NCI-H146 treated with DMSO at 0.1 percent for 48 hours (cell line): ENCODE measurements around the gene APOA4.

Source experiments
- DNase-seq: peaks from one replicate; lab custom pipeline; 2025; ENCODE audit not compliant: unreplicated experiment; lab: John Stamatoyannopoulos, UW

Gene APOA4

GRCh38 chr11:116823031-116823843 lies at the start of gene APOA4:
Gene APOA4, minus strand, starts transcription at chr11:116823304. Its CDS starts 113 bp downstream, at chr11:116823191.
- no peak for DNase-seq

- DNase-seq: no peak
These were observed 48.1 kb upstream of the APOA4 start for GRCh38 chr11:116871248-116871647.

GRCh38 chr11:116870054-116870453 lies 47.0 kb upstream of the APOA4 start:
- no peak for DNase-seq

- DNase-seq: no peak
These were observed 46.5 kb upstream of the APOA4 start for GRCh38 chr11:116869610-116870009.

GRCh38 chr11:116868066-116868465 lies 45.0 kb upstream of the APOA4 start:
- DNase-seq: no peak

DNA sequence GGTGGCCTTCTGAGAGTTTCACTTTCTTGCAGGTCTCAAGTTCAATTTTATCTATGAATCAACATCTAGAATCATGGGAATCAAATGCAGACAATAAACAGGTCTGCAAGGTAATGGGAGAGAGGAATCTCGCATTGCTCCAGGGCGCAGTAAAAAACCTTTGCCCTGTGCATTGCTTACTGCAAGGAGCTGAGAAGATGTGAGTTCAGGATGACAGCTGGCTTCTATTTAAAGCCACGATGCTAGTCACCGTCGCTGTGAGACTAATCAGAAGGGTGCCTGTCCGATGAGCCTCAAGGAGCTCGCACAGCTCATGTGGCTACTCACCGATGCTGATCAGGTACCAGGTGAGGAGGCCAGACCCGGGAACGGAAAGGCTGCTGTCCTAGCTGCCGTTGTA lies 44.5 kb upstream of the APOA4 start:
- no peak for DNase-seq

DNA sequence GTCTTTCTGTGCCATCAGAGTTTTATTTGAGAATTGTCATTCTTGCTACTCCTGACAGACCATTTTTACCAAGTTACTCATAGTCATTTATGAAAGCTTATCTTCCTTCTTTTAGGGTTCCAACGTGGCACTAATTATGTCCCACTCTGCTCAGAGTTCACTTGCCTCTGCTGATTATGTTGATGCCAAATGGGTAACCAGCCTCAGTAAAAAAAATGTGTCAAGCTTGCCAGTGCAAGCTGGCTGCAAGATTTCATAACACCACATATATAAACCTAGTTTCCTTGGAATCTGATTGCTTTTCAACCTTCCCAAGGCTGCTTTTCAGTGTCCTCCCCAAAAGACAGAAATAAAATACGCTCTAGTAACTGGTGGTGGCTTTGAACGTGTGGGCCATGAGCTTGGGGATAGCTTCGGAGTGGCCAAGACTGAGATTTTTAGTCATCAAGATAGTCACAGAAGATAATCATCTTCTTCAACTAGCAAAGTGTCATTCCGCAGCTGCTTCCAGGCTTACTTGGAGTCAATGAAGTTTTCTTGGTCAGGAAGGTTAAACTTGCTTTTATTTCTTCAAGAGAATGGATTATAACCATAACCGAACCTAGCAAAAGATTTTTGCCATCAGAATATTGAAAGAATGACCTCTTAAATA lies 43.8 kb upstream of the APOA4 start:
- DNase-seq: no peak

- DNase-seq: no peak
These were observed 42.6 kb upstream of the APOA4 start for GRCh38 chr11:116865696-116866095.

- no peak for DNase-seq
These were observed 41.4 kb upstream of the APOA4 start for GRCh38 chr11:116864531-116864930.

- no peak for DNase-seq
These were observed 39.8 kb upstream of the APOA4 start for GRCh38 chr11:116862951-116863350.

DNA sequence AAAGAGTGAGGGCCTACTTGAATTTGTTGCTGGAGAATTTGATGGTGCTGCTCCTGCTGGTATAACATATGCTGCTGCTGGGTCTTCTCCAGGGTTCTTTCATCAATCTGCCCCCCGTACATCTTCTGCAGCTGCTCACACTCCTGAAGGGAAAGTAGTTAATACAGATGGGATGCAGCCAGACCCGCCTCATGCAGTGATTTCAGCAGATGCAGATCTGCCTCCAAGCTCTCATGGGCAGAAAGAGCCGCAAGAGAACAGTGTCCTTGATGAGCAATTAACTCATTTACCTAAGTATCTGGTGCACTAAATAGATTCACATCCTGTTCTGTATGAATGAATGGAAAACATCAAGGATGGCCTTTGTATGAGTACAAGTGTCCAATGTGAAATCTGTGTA lies 39.1 kb upstream of the APOA4 start:
- no peak for DNase-seq

GRCh38 chr11:116861539-116861938 lies 38.4 kb upstream of the APOA4 start:
- no peak for DNase-seq

- no peak for DNase-seq
These were observed 37.2 kb upstream of the APOA4 start for GRCh38 chr11:116860303-116860702.

- DNase-seq: no peak
These were observed 36.1 kb upstream of the APOA4 start for GRCh38 chr11:116859175-116859574.

DNA sequence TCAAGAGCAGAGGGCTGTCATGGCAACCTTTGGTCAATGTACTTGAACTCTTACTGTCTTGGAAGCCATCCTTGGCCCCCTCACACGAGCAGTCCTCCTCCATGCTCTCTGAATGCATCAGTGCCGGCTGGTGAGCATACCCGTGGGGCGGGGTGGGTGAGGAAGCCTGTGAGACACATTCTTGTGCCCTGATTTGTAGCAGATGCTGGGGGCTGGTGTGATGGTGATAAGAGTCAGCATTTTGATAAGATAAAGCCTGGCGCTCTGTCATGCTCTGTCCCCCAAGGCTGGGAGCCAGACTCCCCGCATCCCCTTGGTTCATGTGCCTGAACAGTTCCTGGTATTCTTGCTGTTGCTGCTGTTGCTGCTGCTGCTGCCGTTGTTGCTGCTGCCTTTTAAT lies 34.8 kb upstream of the APOA4 start:
- no peak for DNase-seq

DNA sequence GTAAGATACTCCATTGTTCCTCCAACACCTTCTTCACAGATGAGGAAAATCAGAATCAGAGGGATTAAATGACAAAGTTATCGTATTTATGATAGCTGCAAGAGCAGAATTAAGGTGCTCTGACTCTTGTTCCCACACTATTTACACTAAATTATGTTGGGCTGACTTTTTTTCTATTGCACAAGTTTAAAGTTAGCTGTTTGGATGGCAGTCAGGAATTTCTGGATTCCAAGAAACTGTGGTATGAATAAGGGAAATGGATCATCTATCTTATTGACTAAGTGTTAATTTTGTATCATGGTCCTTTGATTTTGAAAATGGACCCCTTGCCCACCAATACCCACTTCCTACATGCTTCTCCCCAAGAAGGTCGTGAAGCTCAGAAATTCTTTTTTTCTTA lies 34.2 kb upstream of the APOA4 start:
- DNase-seq: no peak

DNA sequence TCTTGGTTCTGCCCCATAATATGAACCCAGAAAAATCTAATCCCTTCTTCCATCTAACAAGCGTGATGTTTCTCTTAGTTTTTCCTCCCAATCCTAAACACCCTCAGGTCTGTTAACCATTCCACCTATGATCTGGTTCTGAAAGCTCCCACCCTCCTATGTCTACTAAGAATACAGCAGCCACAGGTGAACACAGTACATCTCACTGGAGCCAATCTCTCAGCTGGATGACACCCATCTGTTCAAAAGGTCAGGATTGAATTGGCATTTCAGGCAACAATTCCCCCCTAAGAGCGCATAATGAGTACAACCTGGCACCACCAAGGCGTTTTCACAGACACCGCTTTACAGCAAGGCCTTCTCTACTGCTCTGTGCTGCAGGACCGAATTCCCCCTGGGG lies 33.3 kb upstream of the APOA4 start:
- DNase-seq: no peak

DNA sequence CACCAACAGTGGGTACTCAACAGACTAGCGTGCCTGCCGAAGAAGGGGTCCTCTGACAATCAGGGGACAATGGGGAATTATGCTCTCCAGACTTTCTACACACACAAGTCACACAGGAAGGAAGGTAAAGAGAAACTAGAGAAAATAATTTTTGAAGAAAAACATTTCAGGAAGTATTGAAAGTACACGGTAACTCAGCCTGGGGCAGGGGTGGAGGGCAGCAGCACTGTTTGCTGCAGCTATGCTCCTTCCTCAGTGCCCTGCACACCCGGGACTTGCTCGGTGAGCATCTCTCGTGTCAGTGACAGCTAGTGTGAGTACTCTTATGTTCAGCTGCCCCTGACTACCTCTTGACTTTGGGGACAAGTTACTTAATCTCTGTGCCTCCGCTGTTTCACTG lies 32.3 kb upstream of the APOA4 start:
- DNase-seq: no peak

- DNase-seq: no peak
These were observed 30.5 kb upstream of the APOA4 start for GRCh38 chr11:116853461-116854073.

DNA sequence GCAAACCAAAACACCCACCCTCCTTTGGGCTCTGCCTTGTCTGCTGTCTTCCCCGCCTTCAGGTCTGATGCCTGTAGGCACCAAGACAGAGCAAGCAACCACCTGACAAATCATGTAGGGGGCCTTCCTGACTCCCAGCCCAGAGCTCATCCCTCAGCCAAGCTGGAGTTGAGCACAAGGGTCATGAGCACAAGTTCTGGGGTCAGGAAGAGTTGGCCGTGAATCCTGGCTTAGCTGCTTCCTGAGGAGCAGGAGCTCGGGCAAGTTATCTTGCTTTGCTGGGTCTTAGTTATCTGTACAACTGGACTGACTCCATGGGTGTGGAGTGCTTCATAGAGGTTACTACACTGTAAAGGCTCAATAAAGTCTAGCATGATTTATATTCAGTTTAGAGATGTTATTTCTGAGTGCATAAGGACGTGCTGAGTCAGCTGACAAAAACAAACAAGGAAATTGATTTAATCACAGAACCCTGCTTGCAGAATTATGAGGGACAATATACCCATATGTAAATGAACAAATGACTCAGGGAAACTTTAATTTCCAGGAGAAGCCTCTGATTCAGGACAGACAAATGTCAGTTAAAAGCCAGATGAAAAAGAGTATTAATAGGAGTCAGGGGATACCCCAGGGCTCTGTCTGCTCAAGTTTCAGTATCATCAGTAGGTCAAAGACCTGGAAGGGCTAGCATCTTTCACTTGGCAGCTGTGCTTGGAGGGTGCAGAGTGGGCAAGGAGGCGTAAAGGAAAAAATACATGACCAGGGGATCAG lies 29.3 kb upstream of the APOA4 start:
- no peak for DNase-seq

GRCh38 chr11:116851626-116852025 lies 28.5 kb upstream of the APOA4 start:
- no peak for DNase-seq
